Gastroesophageal sphincter (tissue), 3 donors: ENCODE results near the gene COX11.

Source experiments
- EP300 ChIP-seq: sonication (generic); formaldehyde crosslinking; IDR thresholded peaks from one replicate; pipeline ENCODE4 v1.6.1; 2017; ENCODE audit warnings: antibody characterized with exemption, mild to moderate bottlenecking
- POLR2A ChIP-seq, 2 donors: fragments of 450-650 bp; IDR thresholded peaks; one replicate each; pipeline ENCODE4 v1.6.1; 2017; ENCODE audit warnings: antibody characterized with exemption in 2 of 2, mild to moderate bottlenecking in 2 of 2, moderate library complexity in 1 of 2
- TF ChIP-seq, protein P1 (sequence below), 4 experiments: fragments of 200-600 bp in 2 of 4; fragments of 450-650 bp in 2 of 4; sonication (generic) in 1 of 4; IDR thresholded peaks; one replicate each; pipeline ENCODE4 v1.5.1; 2017 to 2019; ENCODE audit warnings: antibody characterized with exemption in 4 of 4, mild to moderate bottlenecking in 2 of 4, moderate library complexity in 2 of 4

DNA sequence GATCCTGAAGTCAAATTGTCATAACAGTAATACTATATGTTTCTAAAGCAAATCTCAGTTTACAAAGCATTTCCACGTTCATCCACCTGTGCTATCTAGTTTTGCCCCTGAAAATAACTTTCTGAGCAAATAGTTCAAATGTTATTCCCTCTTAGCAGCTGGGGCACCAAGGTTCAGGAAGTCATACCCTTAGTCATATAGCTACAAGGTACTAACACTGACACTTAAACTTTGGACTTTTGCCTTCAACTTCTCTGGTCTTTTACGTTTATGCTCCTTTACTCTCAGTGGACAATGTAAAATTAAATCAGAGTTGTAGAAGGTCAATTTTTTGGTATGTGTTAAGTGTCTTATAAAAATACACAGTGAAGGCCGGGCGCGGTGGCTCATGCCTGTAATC lies 33.0 kb downstream of the COX11 start:
- TF ChIP-seq EP300 = no peak
- TF ChIP-seq, protein P1, sequence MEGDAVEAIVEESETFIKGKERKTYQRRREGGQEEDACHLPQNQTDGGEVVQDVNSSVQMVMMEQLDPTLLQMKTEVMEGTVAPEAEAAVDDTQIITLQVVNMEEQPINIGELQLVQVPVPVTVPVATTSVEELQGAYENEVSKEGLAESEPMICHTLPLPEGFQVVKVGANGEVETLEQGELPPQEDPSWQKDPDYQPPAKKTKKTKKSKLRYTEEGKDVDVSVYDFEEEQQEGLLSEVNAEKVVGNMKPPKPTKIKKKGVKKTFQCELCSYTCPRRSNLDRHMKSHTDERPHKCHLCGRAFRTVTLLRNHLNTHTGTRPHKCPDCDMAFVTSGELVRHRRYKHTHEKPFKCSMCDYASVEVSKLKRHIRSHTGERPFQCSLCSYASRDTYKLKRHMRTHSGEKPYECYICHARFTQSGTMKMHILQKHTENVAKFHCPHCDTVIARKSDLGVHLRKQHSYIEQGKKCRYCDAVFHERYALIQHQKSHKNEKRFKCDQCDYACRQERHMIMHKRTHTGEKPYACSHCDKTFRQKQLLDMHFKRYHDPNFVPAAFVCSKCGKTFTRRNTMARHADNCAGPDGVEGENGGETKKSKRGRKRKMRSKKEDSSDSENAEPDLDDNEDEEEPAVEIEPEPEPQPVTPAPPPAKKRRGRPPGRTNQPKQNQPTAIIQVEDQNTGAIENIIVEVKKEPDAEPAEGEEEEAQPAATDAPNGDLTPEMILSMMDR (IDR thresholded peaks at IDR 0.05) = no peak
- no peak for TF ChIP-seq POLR2A (IDR thresholded peaks at IDR 0.05)
